Measurements from ENCODE around the gene UROS.

Gene UROS

DNA sequence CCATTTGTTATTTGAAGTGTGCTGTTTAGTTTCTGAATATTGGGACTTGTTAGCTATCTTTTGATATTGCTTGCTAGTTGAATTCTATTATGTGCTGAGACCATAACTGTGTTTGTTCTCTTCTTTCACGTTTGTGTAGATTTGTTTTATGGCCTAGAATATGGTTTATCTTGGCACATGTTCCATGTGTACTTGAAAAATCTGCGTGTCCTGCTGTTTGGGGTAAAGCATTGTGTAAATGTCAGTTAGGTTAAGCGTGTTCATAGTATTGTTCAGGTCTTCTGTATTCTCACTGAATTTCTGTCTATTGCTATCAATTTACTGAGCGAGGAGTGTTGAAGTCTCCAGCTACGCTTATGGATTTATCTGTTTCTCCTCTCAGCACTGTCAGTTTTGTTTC lies 66.9 kb downstream of the UROS start:
- Histone ChIP-seq H3K9me2 (replicated peaks; ENCODE audit: control insufficient read depth, low read length) (no peaks in the 10 kb centered on the region), H3K27me3 (ENCODE audit: control insufficient read depth, low read length) (no peaks in the 10 kb centered on the region), H3F3A (ENCODE audit: control insufficient read depth, insufficient read depth) (0 out of 2 replicates have a peak, but pooled peaks cover 2% of the 10 kb centered on the region), H3K4me3 (ENCODE audit: low read length) (no peak overlapping the region), H3K4me2 (ENCODE audit: low read length) (no peak overlapping the region), H3K79me2 (ENCODE audit: control insufficient read depth, low read length) (peaks cover 5% of the 10 kb centered on the region; the same call in 1 of the 2 replicates), H3K4me1 (ENCODE audit: control insufficient read depth, low read length) (no peaks in the 10 kb centered on the region), H3K27ac (ENCODE audit: low read depth, low read length) (no peak overlapping the region), H3K36me3 (ENCODE audit: control insufficient read depth, low read length) (peaks cover 94% of the 10 kb centered on the region), H3K9me3 (ENCODE audit: control insufficient read depth, insufficient read depth, low read length) (no peaks in the 10 kb centered on the region), H4K20me1 (ENCODE audit: control insufficient read depth, insufficient read depth, low read depth, low read length) (no peaks in the 10 kb centered on the region)
- TF ChIP-seq EZH2phosphoT487 (IDR thresholded peaks at IDR 0.05; ENCODE audit: borderline replicate concordance, low read length) = no peak
- TF ChIP-seq, protein P1, sequence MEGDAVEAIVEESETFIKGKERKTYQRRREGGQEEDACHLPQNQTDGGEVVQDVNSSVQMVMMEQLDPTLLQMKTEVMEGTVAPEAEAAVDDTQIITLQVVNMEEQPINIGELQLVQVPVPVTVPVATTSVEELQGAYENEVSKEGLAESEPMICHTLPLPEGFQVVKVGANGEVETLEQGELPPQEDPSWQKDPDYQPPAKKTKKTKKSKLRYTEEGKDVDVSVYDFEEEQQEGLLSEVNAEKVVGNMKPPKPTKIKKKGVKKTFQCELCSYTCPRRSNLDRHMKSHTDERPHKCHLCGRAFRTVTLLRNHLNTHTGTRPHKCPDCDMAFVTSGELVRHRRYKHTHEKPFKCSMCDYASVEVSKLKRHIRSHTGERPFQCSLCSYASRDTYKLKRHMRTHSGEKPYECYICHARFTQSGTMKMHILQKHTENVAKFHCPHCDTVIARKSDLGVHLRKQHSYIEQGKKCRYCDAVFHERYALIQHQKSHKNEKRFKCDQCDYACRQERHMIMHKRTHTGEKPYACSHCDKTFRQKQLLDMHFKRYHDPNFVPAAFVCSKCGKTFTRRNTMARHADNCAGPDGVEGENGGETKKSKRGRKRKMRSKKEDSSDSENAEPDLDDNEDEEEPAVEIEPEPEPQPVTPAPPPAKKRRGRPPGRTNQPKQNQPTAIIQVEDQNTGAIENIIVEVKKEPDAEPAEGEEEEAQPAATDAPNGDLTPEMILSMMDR (IDR thresholded peaks at IDR 0.05; ENCODE audit: low read depth, low read length, poor library complexity, severe bottlenecking) = no peak

GRCh38 chr10:125747417-125747816 lies 75.6 kb downstream of the UROS start:
- no peaks in the 10 kb centered on the region for H3K27me3 ChIP-seq (ENCODE audit: control insufficient read depth, low read length)

DNA sequence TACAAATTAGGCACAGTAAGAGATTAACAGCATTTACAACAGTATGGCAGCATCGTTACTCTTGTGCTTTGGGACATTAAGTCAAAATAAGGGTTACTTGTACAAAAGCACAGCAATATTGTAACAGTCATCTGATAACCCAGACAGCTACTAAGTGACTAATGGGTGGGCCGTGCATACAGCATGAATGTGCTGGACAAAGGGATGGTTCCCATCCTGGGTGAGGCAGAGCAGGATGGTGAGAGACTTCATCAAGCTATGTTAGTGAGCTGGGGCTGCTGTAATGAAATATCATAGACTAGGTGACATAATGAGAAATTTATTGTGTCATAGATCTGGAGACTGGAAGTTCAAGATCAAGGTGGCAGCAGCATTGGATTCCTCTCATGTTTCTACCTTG lies 78.1 kb downstream of the UROS start:
- H3K79me2 ChIP-seq (ENCODE audit: control insufficient read depth, low read length) = no peaks in the 10 kb centered on the region
- no peak overlapping the region for H3K4me2 ChIP-seq (ENCODE audit: low read length)
- H3K4me1 ChIP-seq (ENCODE audit: control insufficient read depth, low read length) = no peaks in the 10 kb centered on the region
- no peak overlapping the region for H3K4me3 ChIP-seq (ENCODE audit: low read length)
- H3K36me3 ChIP-seq (ENCODE audit: control insufficient read depth, low read length) = peaks cover 94% of the 10 kb centered on the region
- H3K27ac ChIP-seq (ENCODE audit: low read depth, low read length) = no peak overlapping the region
- no peaks in the 10 kb centered on the region for H3F3A ChIP-seq (ENCODE audit: control insufficient read depth, insufficient read depth)
- no peak for TF ChIP-seq EZH2phosphoT487 (IDR thresholded peaks at IDR 0.05; ENCODE audit: borderline replicate concordance, low read length)
- TF ChIP-seq, protein P1 (IDR thresholded peaks at IDR 0.05; ENCODE audit: low read depth, low read length, poor library complexity, severe bottlenecking) = no peak
- H3K9me2 ChIP-seq (replicated peaks; ENCODE audit: control insufficient read depth, low read length) = no peaks in the 10 kb centered on the region
- no peaks in the 10 kb centered on the region for H3K27me3 ChIP-seq (ENCODE audit: control insufficient read depth, low read length)
- no peaks in the 10 kb centered on the region for H4K20me1 ChIP-seq (ENCODE audit: control insufficient read depth, insufficient read depth, low read depth, low read length)
- H3K9me3 ChIP-seq (ENCODE audit: control insufficient read depth, insufficient read depth, low read length) = no peaks in the 10 kb centered on the region

More at GRCh38 chr10:125747417-125747816, 75.6 kb downstream of the UROS start:
- H3K36me3 ChIP-seq (ENCODE audit: control insufficient read depth, low read length) = peaks cover 97% of the 10 kb centered on the region
- H3K4me1 ChIP-seq (ENCODE audit: control insufficient read depth, low read length) = no peaks in the 10 kb centered on the region
- H3K9me3 ChIP-seq (ENCODE audit: control insufficient read depth, insufficient read depth, low read length) = no peaks in the 10 kb centered on the region
- H3K27ac ChIP-seq (ENCODE audit: low read depth, low read length) = no peak overlapping the region
- H4K20me1 ChIP-seq (ENCODE audit: control insufficient read depth, insufficient read depth, low read depth, low read length) = no peaks in the 10 kb centered on the region
- no peak for TF ChIP-seq EZH2phosphoT487 (IDR thresholded peaks at IDR 0.05; ENCODE audit: borderline replicate concordance, low read length)
- TF ChIP-seq, protein P1 (IDR thresholded peaks at IDR 0.05; ENCODE audit: low read depth, low read length, poor library complexity, severe bottlenecking) = no peak
- no peaks in the 10 kb centered on the region for H3F3A ChIP-seq (ENCODE audit: control insufficient read depth, insufficient read depth)
- no peaks in the 10 kb centered on the region for H3K79me2 ChIP-seq (ENCODE audit: control insufficient read depth, low read length)
- H3K4me3 ChIP-seq (ENCODE audit: low read length) = no peak overlapping the region
- H3K4me2 ChIP-seq (ENCODE audit: low read length) = no peak overlapping the region
- no peaks in the 10 kb centered on the region for H3K9me2 ChIP-seq (replicated peaks; ENCODE audit: control insufficient read depth, low read length)
